Iris pigment epithelial cell (primary cell): ENCODE data around the gene PTPRR.

Experiments
- DNase-seq: peaks from one replicate; pipeline ENCODE4 v3.0.0-alpha.2; 2011; ENCODE audit warnings: low read depth

The PTPRR gene

GRCh38 chr12:70910666-70911065 lies 9.9 kb downstream of the PTPRR start:
- DNase-seq, result no peak

GRCh38 chr12:70908978-70909377 lies 11.6 kb downstream of the PTPRR start:
- no peak for DNase-seq

GRCh38 chr12:70907412-70907811 lies 13.1 kb downstream of the PTPRR start:
- no peak for DNase-seq

GRCh38 chr12:70895956-70896355 lies 24.6 kb downstream of the PTPRR start:
- DNase-seq, result no peak

GRCh38 chr12:70892593-70892992 lies 27.9 kb downstream of the PTPRR start:
- no peak for DNase-seq

GRCh38 chr12:70890895-70891832 lies 29.4 kb downstream of the PTPRR start:
- no peak for DNase-seq

GRCh38 chr12:70885956-70886355 lies 34.6 kb downstream of the PTPRR start:
- DNase-seq, result no peak

- no peak for DNase-seq
Observed at GRCh38 chr12:70883855-70884254, 36.7 kb downstream of the PTPRR start.

GRCh38 chr12:70880744-70881143 lies 39.8 kb downstream of the PTPRR start:
- DNase-seq, result no peak

- peak; percentile 11 for DNase-seq
Observed at GRCh38 chr12:70876952-70877351, 43.6 kb downstream of the PTPRR start.

GRCh38 chr12:70875628-70876027 lies 44.9 kb downstream of the PTPRR start:
- DNase-seq, result no peak

- DNase-seq, result no peak
Observed at GRCh38 chr12:70854881-70855568, 65.5 kb downstream of the PTPRR start.

- no peak for DNase-seq
Observed at GRCh38 chr12:70854138-70854537, 66.4 kb downstream of the PTPRR start.

- DNase-seq, result peak; percentile 80
Observed at GRCh38 chr12:70853326-70853725, 67.2 kb downstream of the PTPRR start.

GRCh38 chr12:70852416-70853150 lies 68.0 kb downstream of the PTPRR start:
- no peak for DNase-seq

- peak; percentile 22 for DNase-seq
Observed at GRCh38 chr12:70849265-70849960, 71.1 kb downstream of the PTPRR start.

GRCh38 chr12:70847871-70848270 lies 72.7 kb downstream of the PTPRR start:
- no peak for DNase-seq

- DNase-seq, result no peak
Observed at GRCh38 chr12:70845268-70845667, 75.3 kb downstream of the PTPRR start.

GRCh38 chr12:70843363-70843762 lies 77.2 kb downstream of the PTPRR start:
- no peak for DNase-seq

- DNase-seq, result no peak
Observed at GRCh38 chr12:70842942-70843341, 77.6 kb downstream of the PTPRR start.

GRCh38 chr12:70842136-70842535 lies 78.4 kb downstream of the PTPRR start:
- DNase-seq, result no peak
